H1 (cell line): Measurements from ENCODE around the gene ZFP90. TPM values are rescaled to one million over a fixed set of nuclear protein-coding genes. Genes with fewer than 3 reads are reported as not detected.

Experiments used
- polyA plus RNA-seq, 7 experiments: library from polyadenylated mRNA; depleted of rRNA in 3 of 7; stranded (reverse) in 5 of 7; unstranded in 2 of 7; fragments of >200 nt in 5 of 7; fragments of 200-250 nt in 2 of 7; gene quantifications; 1 replicate in 5 of 7; 2 replicates in 1 of 7; 4 replicates in 1 of 7; pipeline versions ENCODE4 v1.2.1 to v1.2.3, GENCODE V29; 2011 to 2013; ENCODE audit warnings: missing spikeins in 2 of 7, mixed read lengths in 2 of 7
- small RNA-seq: library from polyadenylated mRNA; stranded (forward); fragments of <200 nt; extraction: miRNeasy Mini kit (QIAGEN cat#:217004); gene quantifications from one replicate; pipeline ENCODE3, GENCODE V24; 2013; ENCODE audit not compliant: insufficient read depth
- total RNA-seq: library from RNA; stranded (reverse); fragmentation: NEBNext Ultra II Directional; extraction: Animal tissue kit (Norgen Biotek cat#: 25700); gene quantifications from 2 replicates; pipeline ENCODE4 v1.2.1, GENCODE V29; 2021

ZFP90 gene
- total and polyA plus RNA-seq, 2 of the 8 experiments (the other 6 are each of a cell fraction or from before 2014, with no cell fraction given) = 10.3 to 19.1 TPM

Small RNA genes lying within 50 kb of the gene (small RNA-seq; reads per million reads assigned to genes)
- gene RNU4-36P = not detected

Other genes starting within 250 kb of the ZFP90 start
- gene SLC7A6OS, start 228.3 kb upstream of the ZFP90 start, total RNA-seq = 16.4 and 21.3 TPM in 2 replicates
- 7.3 and 7.6 TPM in 2 replicates for gene SLC7A6OS, start 228.3 kb upstream of the ZFP90 start, polyA plus RNA-seq (2011; rRNA removed)
- 48.2 and 48.7 TPM in 2 replicates for gene PRMT7, start 228.3 kb upstream of the ZFP90 start, total RNA-seq
- 49.3 and 67.4 TPM in 2 replicates for gene PRMT7, start 228.3 kb upstream of the ZFP90 start, polyA plus RNA-seq (2011; rRNA removed)
- gene SMPD3, start 90.8 kb upstream of the ZFP90 start, total RNA-seq = 1.1 and 1.3 TPM in 2 replicates
- gene SMPD3, start 90.8 kb upstream of the ZFP90 start, polyA plus RNA-seq (2011; rRNA removed) = 0.39 and 0.55 TPM in 2 replicates
- 142 and 146 TPM in 2 replicates for gene CDH3, start 106.0 kb downstream of the ZFP90 start, total RNA-seq
- 171 and 251 TPM in 2 replicates for gene CDH3, start 106.0 kb downstream of the ZFP90 start, polyA plus RNA-seq (2011; rRNA removed)
- gene CDH1, start 198.0 kb downstream of the ZFP90 start, total RNA-seq = 265 and 319 TPM in 2 replicates
- 119 and 133 TPM in 2 replicates for gene CDH1, start 198.0 kb downstream of the ZFP90 start, polyA plus RNA-seq (2011; rRNA removed)